Osteocyte (in vitro differentiated cells): Measurements from ENCODE around the gene SPSB1. TPM values are rescaled to one million over a fixed set of nuclear protein-coding genes. Genes with fewer than 3 reads are reported as not detected.
A peak's percentile ranks its signal among the peaks of the same experiment; 100 is the strongest.

ENCODE experiments used
- DNase-seq: peaks from one replicate; pipeline ENCODE4 v3.0.0; 2021; ENCODE audit warnings: mixed read lengths; ENCODE audit not compliant: unreplicated experiment; ENCODE audit errors: extremely low spot score
- H3K27ac Mint-ChIP-seq: one replicate; pipeline ENCODE4 v1.8.0; 2021; ENCODE audit warnings: mild to moderate bottlenecking, mixed read lengths; ENCODE audit not compliant: unreplicated experiment
- H3K27me3 Mint-ChIP-seq: one replicate; pipeline ENCODE4 v1.8.0; 2021; ENCODE audit warnings: mixed read lengths; ENCODE audit not compliant: unreplicated experiment
- H3K36me3 Mint-ChIP-seq: one replicate; pipeline ENCODE4 v1.8.0; 2021; ENCODE audit warnings: mixed read lengths; ENCODE audit not compliant: unreplicated experiment
- H3K4me1 Mint-ChIP-seq: one replicate; pipeline ENCODE4 v1.8.0; 2021; ENCODE audit warnings: mixed read lengths; ENCODE audit not compliant: unreplicated experiment
- H3K4me3 Mint-ChIP-seq: one replicate; pipeline ENCODE4 v1.8.0; 2021; ENCODE audit warnings: mild to moderate bottlenecking, moderate library complexity, mixed read lengths; ENCODE audit not compliant: unreplicated experiment
- H3K9me3 Mint-ChIP-seq: one replicate; pipeline ENCODE4 v1.8.0; 2021; ENCODE audit warnings: mixed read lengths; ENCODE audit not compliant: unreplicated experiment
- long read RNA-seq: library from polyadenylated mRNA; unstranded; transcript quantifications from one replicate; pipeline ENCODE4 v2.0.0, GENCODE V29; 2021
- total RNA-seq: library from RNA; stranded (reverse); gene quantifications from 2 replicates; pipeline ENCODE4 v1.2.1, GENCODE V29; 2021
- TF ChIP-seq, protein P1 (sequence below): fragments of 200-600 bp; sonication (generic); IDR thresholded peaks from 2 replicates; pipeline ENCODE4 v1.5.0; 2021; ENCODE audit warnings: antibody characterized with exemption, mild to moderate bottlenecking, moderate library complexity

Gene SPSB1
- total RNA-seq = 52.8 and 63.2 TPM in 2 replicates
- long read RNA-seq, partial matches to known transcripts = 1 of 6 reads
- long read RNA-seq, other reads (novel, unspliced or antisense) = 5 of 6 reads

DNA sequence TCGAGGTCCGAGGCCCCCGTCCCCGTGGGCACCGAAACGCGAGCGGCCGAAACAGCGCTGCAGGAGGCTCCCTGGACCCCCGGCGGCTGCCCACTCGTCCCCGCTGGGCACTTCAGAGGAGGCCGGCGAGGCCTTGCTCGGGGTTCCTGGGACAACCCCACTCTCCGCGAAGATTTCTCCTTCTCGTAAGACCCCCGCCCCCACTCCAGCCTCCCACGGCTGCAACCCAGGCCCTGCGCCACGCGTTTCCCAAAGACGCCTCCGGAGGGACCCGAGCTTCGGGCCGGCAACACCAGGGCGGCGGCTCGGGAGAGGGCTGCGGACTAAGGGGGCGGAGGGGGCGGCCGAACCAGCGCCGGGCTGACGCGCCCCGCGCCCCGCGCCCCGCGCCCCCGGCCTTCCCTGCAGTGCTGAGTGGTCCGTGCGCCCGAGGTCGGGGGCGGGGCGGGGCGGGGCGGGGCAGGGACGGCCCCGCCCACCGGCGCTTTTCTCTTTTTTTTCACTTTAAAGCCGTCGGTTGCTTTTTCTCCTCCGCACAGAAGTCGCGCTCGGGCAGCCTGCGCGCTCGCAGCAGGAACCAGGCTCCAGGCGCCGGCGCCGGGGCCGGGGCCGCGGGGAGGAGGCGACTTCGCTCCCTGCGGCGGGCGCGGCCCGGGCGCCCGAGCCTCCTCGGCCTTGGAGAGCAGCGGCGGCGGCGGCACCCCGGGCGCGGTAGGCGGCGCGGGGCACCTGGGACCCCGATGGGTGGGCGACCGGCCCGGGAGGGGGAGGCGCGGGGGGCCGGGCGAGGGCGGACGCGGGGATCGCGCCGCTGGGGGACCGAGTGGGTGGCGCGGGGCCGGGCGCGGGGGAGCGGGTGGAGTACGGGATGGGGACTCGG lies at the start of gene SPSB1:
SPSB1 (plus strand) TSS at position 534 of the 880 bp plus-strand sequence. CDS start 62,998 bp downstream, outside the sequence.
- peak within 1 kb of the TSS; percentile 77 for H3K27ac Mint-ChIP-seq
- H3K9me3 Mint-ChIP-seq = peaks cover 4% of the 10 kb centered on the region

DNA sequence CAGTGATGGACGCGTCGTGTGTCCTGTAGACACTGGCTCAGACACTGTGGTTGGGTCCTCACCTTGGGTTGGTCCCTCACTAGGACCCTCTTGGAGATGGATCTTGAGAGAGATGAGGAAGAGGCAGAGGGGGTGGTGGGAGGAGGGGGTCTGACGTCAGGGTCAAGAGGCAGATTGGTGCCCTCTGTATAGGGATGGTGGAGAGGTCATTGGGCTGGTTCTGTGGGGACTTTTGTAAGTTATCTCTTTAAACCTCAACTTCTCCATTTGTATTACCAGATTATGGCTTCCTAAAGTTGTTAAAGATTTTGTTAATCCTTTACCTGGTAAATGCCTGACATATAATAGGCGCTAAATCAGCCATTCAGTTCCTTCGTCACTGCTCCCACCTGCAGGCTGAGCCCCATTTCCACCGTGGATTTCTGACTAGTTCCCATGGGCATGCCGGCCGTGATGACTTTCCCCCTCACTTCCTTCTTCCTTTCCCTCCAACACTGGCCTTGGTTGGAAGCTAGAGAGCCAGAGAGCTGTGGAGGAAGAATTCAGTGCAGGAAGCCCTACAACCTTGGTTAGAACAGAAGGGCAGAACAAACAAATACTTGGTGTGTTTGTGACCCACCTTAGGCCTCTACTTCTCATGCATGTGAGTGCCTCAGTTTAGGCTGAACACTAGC lies 49.5 kb upstream of the SPSB1 start:
- peaks cover 24% of the 10 kb centered on the region for H3K36me3 Mint-ChIP-seq
- H3K4me3 Mint-ChIP-seq = no peak overlapping the region
- DNase-seq = no peak
- H3K27me3 Mint-ChIP-seq = no peaks in the 10 kb centered on the region
- TF ChIP-seq, protein P1, sequence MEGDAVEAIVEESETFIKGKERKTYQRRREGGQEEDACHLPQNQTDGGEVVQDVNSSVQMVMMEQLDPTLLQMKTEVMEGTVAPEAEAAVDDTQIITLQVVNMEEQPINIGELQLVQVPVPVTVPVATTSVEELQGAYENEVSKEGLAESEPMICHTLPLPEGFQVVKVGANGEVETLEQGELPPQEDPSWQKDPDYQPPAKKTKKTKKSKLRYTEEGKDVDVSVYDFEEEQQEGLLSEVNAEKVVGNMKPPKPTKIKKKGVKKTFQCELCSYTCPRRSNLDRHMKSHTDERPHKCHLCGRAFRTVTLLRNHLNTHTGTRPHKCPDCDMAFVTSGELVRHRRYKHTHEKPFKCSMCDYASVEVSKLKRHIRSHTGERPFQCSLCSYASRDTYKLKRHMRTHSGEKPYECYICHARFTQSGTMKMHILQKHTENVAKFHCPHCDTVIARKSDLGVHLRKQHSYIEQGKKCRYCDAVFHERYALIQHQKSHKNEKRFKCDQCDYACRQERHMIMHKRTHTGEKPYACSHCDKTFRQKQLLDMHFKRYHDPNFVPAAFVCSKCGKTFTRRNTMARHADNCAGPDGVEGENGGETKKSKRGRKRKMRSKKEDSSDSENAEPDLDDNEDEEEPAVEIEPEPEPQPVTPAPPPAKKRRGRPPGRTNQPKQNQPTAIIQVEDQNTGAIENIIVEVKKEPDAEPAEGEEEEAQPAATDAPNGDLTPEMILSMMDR = no peak
- no peak overlapping the region for H3K27ac Mint-ChIP-seq
- peaks cover 15% of the 10 kb centered on the region for H3K4me1 Mint-ChIP-seq
- no peaks in the 10 kb centered on the region for H3K9me3 Mint-ChIP-seq

More for the DNA sequence above, at the start of gene SPSB1:
- Mint-ChIP-seq H3K4me3 (peak within 1 kb of the TSS; percentile 73), H3K4me1 (peaks cover 49% of the 10 kb centered on the region), H3K36me3 (peaks cover 15% of the 10 kb centered on the region), H3K27me3 (no peaks in the 10 kb centered on the region)
- TF ChIP-seq, protein P1 = no peak
- no peak for DNase-seq

DNA sequence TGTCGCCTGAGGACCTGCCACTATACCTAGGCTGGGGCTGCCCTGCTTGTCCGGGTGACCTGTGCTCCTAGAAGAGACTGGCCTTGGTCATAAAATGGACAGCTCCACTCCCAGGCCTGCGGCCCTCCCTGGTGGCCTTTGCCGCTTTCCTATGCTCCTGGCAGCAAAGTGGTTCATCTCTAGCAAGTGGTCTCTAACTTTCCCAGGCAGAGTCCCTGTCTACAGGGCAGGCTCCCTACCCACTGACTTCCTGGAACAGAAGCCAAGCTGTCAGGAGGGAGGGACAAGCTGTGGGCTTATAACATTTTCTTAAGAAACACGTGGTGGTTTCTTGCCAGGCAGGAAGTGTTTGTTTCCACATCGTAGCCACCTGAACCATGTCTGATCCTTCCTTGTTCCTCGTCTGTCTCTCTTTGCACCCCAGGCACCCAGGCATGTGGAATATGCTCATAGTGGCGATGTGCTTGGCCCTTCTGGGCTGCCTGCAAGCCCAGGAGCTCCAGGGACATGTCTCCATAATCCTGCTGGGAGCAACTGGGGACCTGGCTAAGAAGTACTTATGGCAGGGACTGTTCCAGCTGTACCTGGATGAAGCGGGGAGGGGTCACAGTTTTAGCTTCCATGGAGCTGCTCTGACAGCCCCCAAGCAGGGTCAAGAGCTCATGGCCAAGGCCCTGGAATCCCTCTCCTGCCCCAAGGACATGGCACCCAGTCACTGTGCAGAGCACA lies 48.0 kb upstream of the SPSB1 start:
- no peak for DNase-seq

DNA sequence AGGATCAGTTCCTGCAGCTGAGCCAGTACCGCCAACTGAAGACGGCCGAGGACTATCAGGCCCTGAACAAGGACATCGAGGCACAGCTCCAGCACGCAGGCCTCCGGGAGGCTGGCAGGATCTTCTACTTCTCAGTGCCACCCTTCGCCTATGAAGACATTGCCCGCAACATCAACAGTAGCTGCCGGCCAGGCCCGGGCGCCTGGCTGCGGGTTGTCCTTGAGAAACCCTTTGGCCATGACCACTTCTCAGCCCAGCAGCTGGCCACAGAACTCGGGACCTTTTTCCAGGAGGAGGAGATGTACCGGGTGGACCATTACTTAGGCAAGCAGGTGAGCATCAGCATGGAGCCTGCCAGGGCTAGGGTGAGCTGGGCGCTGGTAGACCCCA lies 47.5 kb upstream of the SPSB1 start:
- no peak overlapping the region for H3K27ac Mint-ChIP-seq
- TF ChIP-seq, protein P1 = no peak
- H3K9me3 Mint-ChIP-seq = no peaks in the 10 kb centered on the region
- no peak overlapping the region for H3K4me3 Mint-ChIP-seq
- no peaks in the 10 kb centered on the region for H3K27me3 Mint-ChIP-seq
- peaks cover 30% of the 10 kb centered on the region for H3K36me3 Mint-ChIP-seq
- peaks cover 3% of the 10 kb centered on the region for H3K4me1 Mint-ChIP-seq
- no peak for DNase-seq

More for the DNA sequence above, 48.0 kb upstream of the SPSB1 start:
- peaks cover 30% of the 10 kb centered on the region for H3K36me3 Mint-ChIP-seq
- H3K9me3 Mint-ChIP-seq = no peaks in the 10 kb centered on the region
- TF ChIP-seq, protein P1 = no peak
- no peaks in the 10 kb centered on the region for H3K27me3 Mint-ChIP-seq
- no peak overlapping the region for H3K27ac Mint-ChIP-seq
- no peak overlapping the region for H3K4me3 Mint-ChIP-seq
- peaks cover 5% of the 10 kb centered on the region for H3K4me1 Mint-ChIP-seq
